Endothelial cell of umbilical vein (primary cell): Measurements from ENCODE around the gene PNPLA2. TPM values are rescaled to one million over a fixed set of nuclear protein-coding genes. Genes with fewer than 3 reads are reported as not detected.

Experiments used
- BruUV-seq: library from RNA; stranded (reverse); fragments of 400-500 nt; replicated peaks from 2 replicates; lab custom pipeline; 2021; lab: Mats Ljungman, UMichigan
- CTCF ChIA-PET: fragments of 300-600, 350-600 bp; sonication (Branson Sonifier 250); formaldehyde crosslinking; loops from one replicate; lab custom pipeline; 2021; ENCODE audit warnings: antibody characterized with exemption, inconsistent platforms; lab: Charles Lee
- POLR2A ChIA-PET: fragments of 300-600, 350-600 bp; sonication (Branson Sonifier 250); formaldehyde crosslinking; loops from one replicate; lab custom pipeline; 2021; ENCODE audit warnings: antibody characterized with exemption, inconsistent platforms; lab: Charles Lee
- DNase-seq: peaks from one replicate; pipeline ENCODE4 v3.0.0-alpha.2; 2011; ENCODE audit warnings: low read depth, low spot score
- FAIRE-seq: peaks from 2 replicates; lab custom pipeline; 2011; peaks lifted over from hg19 to GRCh38; lab: Jason Lieb, UNC
- H2AFZ ChIP-seq: 2 replicates; pipeline ENCODE4 v1.6.0; 2012; ENCODE audit warnings: low read depth, low read length, control low read depth, inconsistent platforms
- H3K27ac ChIP-seq: 2 replicates; pipeline ENCODE4 v1.5.1; 2011; ENCODE audit warnings: low read depth, mild to moderate bottlenecking, control low read depth, low read length, moderate library complexity; ENCODE audit not compliant: insufficient read depth
- H3K27me3 ChIP-seq, 2 experiments: 2 replicates each; pipeline versions ENCODE4 v1.6.0 to v1.6.1; 2011; ENCODE audit warnings: low read length in 2 of 2, mixed read lengths in 1 of 2; ENCODE audit not compliant: control insufficient read depth in 2 of 2, insufficient read depth in 2 of 2
- H3K36me3 ChIP-seq, 2 experiments: 2 replicates in 1 of 2; 3 replicates in 1 of 2; pipeline ENCODE4 v1.5.1; 2011; ENCODE audit warnings: low read length in 2 of 2, mild to moderate bottlenecking in 1 of 2, moderate library complexity in 1 of 2; ENCODE audit not compliant: control insufficient read depth in 2 of 2, insufficient read depth in 2 of 2; ENCODE audit errors: extremely low read depth in 1 of 2
- H3K4me1 ChIP-seq: 3 replicates; pipeline ENCODE4 v1.5.1; 2011; ENCODE audit warnings: mild to moderate bottlenecking, low read length; ENCODE audit not compliant: control insufficient read depth, insufficient read depth; ENCODE audit errors: extremely low read depth
- H3K4me2 ChIP-seq: 2 replicates; pipeline ENCODE4 v1.6.1; 2011; ENCODE audit warnings: low read length, control low read depth, mixed read lengths; ENCODE audit not compliant: insufficient read depth
- H3K4me3 ChIP-seq, 3 experiments: fragments of 200-600 bp in 1 of 3; sonication (generic), shearing (Covaris generic) in 1 of 3; replicated peaks in 1 of 3; 2 replicates each; pipeline ENCODE4 v1.5.1; 2011 to 2016; ENCODE audit warnings: control low read depth in 3 of 3, low read length in 3 of 3, mild to moderate bottlenecking in 2 of 3, inconsistent platforms in 1 of 3, low read depth in 1 of 3, moderate library complexity in 1 of 3; ENCODE audit not compliant: insufficient read depth in 1 of 3
- H3K79me2 ChIP-seq: 2 replicates; pipeline ENCODE4 v1.6.0; 2012; ENCODE audit warnings: low read length, inconsistent platforms; ENCODE audit not compliant: control insufficient read depth, insufficient read depth
- H3K9ac ChIP-seq: replicated peaks from 2 replicates; pipeline ENCODE3; 2011; ENCODE audit warnings: low read length, control low read depth; ENCODE audit not compliant: insufficient read depth; ENCODE audit errors: extremely low read depth
- H3K9me1 ChIP-seq: replicated peaks from 3 replicates; pipeline ENCODE4 v1.6.0; 2011; ENCODE audit warnings: mild to moderate bottlenecking, low read length; ENCODE audit not compliant: control insufficient read depth, insufficient read depth; ENCODE audit errors: extremely low read depth
- H3K9me3 ChIP-seq: replicated peaks from 2 replicates; pipeline ENCODE4 v1.5.1; 2012; ENCODE audit warnings: low read length, inconsistent platforms; ENCODE audit not compliant: control insufficient read depth, insufficient read depth
- H4K20me1 ChIP-seq: replicated peaks from 2 replicates; pipeline ENCODE3; 2011; ENCODE audit warnings: mild to moderate bottlenecking, low read length; ENCODE audit not compliant: control insufficient read depth, insufficient read depth; ENCODE audit errors: extremely low read depth
- CTCF ChIP-seq, 2 donors: IDR thresholded peaks; 1 replicate in 1 of 2; 2 replicates in 1 of 2; pipeline ENCODE4 v1.5.1; 2011; ENCODE audit warnings: low read length in 2 of 2, mild to moderate bottlenecking in 2 of 2, moderate library complexity in 2 of 2, control low read depth in 1 of 2, inconsistent platforms in 1 of 2, low read depth in 1 of 2; ENCODE audit not compliant: insufficient read depth in 1 of 2; ENCODE audit errors: extremely low read depth in 1 of 2
- EZH2 ChIP-seq: IDR thresholded peaks from 2 replicates; pipeline ENCODE4 v1.6.1; 2012; ENCODE audit warnings: borderline replicate concordance, low read depth, mild to moderate bottlenecking, moderate library complexity, low read length, inconsistent platforms; ENCODE audit not compliant: severe bottlenecking
- FOS ChIP-seq: IDR thresholded peaks from 2 replicates; pipeline ENCODE4 v1.6.1; 2011; ENCODE audit warnings: mild to moderate bottlenecking, low read length, moderate library complexity, borderline replicate concordance; ENCODE audit not compliant: insufficient read depth
- MYC ChIP-seq: IDR thresholded peaks from one replicate; pipeline ENCODE4 v1.6.1; 2011; ENCODE audit warnings: mild to moderate bottlenecking, low read depth, low read length
- POLR2A ChIP-seq: IDR thresholded peaks from 2 replicates; pipeline ENCODE4 v1.6.1; 2012; ENCODE audit warnings: low read depth, mild to moderate bottlenecking, control low read depth, low read length
- POLR2AphosphoS5 ChIP-seq: IDR thresholded peaks from 2 replicates; pipeline ENCODE4 v1.6.1; 2012; ENCODE audit warnings: low read depth, mild to moderate bottlenecking, control low read depth, low read length, moderate library complexity; ENCODE audit not compliant: insufficient read depth
- dilution Hi-C: fragments of 300-500 bp; cut with MboI; formaldehyde crosslinking; loops from one replicate; pipeline ENCODE4 v1.15.0; 2019; ENCODE audit warnings: low sequenced_read_pairs; ENCODE audit not compliant: extremely low pct_ligation_motif_present
- intact Hi-C: fragments of 100-400 bp; cut with micrococcal nuclease; formaldehyde crosslinking; loops from one replicate; pipeline ENCODE4 v1.10.0; 2022
- polyA plus RNA-seq, 4 experiments: library from polyadenylated mRNA; depleted of rRNA in 3 of 4; stranded (reverse) in 3 of 4; unstranded in 1 of 4; fragments of >200 nt; gene quantifications; 2 replicates each; pipeline versions ENCODE4 v1.2.1 to v1.2.3, GENCODE V29; 2011 to 2012; ENCODE audit warnings: missing spikeins in 1 of 4
- total RNA-seq: library from RNA; stranded (reverse); gene quantifications from 2 replicates; pipeline ENCODE4 v1.2.3, GENCODE V29; 2021

PNPLA2 gene
- total and polyA plus RNA-seq, 2 donors (not counting 3 experiments of a cell fraction or from before 2014, with no cell fraction given), result 73.1 to 75.6 TPM

GRCh38 chr11:813456-814096 lies 5.1 kb upstream of the PNPLA2 start:
- ChIA-PET POLR2A (no interaction called here), CTCF (no interaction called here)
- DNase-seq (no peak), FAIRE-seq (no peak)
- intact Hi-C loops (no loop called here), dilution Hi-C loops (no loop called here)
- Histone ChIP-seq H3K9ac (no peak overlapping the region), H3K4me1 (peaks cover 16% of the 10 kb centered on the region), H4K20me1 (no peaks in the 10 kb centered on the region), H3K9me1 (no peaks in the 10 kb centered on the region), H3K27ac (no peak overlapping the region), H3K4me2 (no peak overlapping the region), H3K36me3 (peaks cover 5 to 25% of the 10 kb centered on the region in 2 experiments), H3K27me3 (no peaks in the 10 kb centered on the region), H3K79me2 (peaks cover 33% of the 10 kb centered on the region), H3K4me3 (no peak overlapping the region), H2AFZ (no peak overlapping the region), H3K9me3 (no peaks in the 10 kb centered on the region)
- BruUV-seq, result no TSS peak
- TF ChIP-seq EZH2, result no peak
- no peak for TF ChIP-seq CTCF (IDR thresholded peaks at IDR 0.05; ENCODE audit: extremely low read depth in 1 of 2, insufficient read depth in 1 of 2, low read depth in 1 of 2, low read length in 2 of 2)
- no peak for TF ChIP-seq POLR2A
- peak; percentile 43 for TF ChIP-seq POLR2AphosphoS5
- TF ChIP-seq FOS, result no peak
- TF ChIP-seq MYC, result no peak
